Muscle of arm (tissue), 12 donors: Measurements from ENCODE around the gene LRP5. TPM values are rescaled to one million over a fixed set of nuclear protein-coding genes. Genes with fewer than 3 reads are reported as not detected.
"Not testable (repeated sequence)": the region's sequence is repeated elsewhere in the genome, so short reads cannot be mapped to it uniquely, and the experiment has no call there.

Experiments used
- DNase-seq: peaks from one replicate; pipeline ENCODE4 v3.0.0-alpha.2; 2013
- polyA plus RNA-seq, 12 donors: library from polyadenylated mRNA; unstranded; fragments of 120-200 nt; gene quantifications; one replicate each; pipeline ENCODE4 v1.2.1, GENCODE V29; 2013; ENCODE audit not compliant: insufficient read length in 12 of 12

LRP5 gene
- polyA plus RNA-seq, 12 donors: 33.3 to 88.3 (median 44.0) TPM; not detected in 1

DNA sequence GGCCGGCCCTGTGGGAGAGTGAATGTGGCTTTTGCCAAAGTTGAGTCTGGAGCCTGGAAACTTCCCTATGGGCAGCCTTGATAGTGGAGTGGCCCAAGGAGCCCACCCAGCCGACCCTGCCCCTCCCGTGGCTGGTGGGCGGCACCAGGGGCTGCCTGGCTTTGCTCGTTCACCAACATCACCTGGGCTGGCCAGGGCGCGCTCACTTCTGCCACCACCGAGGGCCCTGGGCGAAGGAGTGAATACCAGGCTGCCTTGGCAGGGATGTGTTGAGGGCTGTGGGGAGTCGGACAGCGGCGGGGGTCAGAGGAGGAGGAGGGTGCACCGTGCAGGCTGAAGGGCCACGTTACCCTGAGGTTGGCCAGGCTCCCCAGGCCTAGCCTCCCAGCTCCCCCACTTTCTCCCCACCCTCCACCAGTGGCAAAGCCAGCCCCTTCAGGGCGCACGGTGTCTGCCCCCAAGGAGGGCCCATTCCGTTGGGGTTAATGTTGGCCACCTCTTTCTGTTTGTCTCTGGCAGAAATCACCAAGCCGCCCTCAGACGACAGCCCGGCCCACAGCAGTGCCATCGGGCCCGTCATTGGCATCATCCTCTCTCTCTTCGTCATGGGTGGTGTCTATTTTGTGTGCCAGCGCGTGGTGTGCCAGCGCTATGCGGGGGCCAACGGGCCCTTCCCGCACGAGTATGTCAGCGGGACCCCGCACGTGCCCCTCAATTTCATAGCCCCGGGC is 125.7 kb downstream of the LRP5 start:
- no peak for DNase-seq

DNA sequence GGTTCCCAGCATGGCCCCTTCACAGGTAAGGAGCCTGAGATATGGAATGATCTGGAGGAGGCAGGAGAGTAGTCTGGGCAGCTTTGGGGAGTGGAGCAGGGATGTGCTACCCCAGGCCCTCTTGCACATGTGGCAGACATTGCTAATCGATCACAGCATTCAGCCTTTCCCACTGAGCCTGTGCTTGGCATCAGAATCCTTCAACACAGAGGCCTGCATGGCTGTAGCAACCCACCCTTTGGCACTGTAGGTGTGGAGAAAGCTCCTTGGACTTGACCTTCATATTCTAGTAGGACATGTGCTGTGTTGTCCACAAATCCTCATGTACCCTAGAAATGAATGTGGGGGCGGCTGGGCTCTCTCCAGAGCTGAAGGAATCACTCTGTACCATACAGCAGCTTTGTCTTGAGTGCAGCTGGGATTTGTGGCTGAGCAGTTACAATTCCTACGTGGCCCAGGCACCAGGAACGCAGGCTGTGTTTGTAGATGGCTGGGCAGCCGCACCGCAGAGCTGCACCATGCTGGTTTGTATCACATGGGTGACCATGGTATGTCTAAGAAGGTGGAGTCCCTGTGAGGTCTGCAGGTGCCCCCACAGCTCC is 126.4 kb downstream of the LRP5 start:
- no peak for DNase-seq

DNA sequence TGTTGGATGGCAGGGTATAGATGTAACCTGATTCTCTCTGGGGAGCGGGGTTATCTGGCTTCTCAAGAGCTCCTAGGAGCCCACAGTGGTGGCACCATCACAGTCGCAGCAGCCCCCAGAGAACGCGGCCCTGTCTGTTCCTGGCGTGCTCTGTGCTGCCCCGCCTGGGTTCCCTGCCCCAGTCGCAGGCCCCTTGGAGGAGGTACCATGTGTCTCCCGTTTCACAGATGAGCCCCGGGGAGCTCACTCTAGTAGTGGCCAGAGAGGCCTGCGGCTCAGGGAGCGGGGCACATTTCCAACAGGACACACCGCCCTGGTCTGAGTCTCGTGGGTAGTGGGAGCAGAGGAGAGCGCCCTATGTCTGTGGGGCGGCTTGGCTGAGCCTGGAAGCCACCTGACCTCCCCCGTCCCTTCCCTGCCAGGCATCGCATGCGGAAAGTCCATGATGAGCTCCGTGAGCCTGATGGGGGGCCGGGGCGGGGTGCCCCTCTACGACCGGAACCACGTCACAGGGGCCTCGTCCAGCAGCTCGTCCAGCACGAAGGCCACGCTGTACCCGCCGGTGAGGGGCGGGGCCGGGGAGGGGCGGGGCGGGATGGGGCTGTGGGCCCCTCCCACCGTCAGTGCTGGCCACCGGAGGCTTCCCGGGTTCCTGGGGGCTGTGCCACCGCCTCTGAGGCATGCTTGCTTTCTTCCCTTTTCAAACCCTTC is 127.1 kb downstream of the LRP5 start:
- DNase-seq: no peak

DNA sequence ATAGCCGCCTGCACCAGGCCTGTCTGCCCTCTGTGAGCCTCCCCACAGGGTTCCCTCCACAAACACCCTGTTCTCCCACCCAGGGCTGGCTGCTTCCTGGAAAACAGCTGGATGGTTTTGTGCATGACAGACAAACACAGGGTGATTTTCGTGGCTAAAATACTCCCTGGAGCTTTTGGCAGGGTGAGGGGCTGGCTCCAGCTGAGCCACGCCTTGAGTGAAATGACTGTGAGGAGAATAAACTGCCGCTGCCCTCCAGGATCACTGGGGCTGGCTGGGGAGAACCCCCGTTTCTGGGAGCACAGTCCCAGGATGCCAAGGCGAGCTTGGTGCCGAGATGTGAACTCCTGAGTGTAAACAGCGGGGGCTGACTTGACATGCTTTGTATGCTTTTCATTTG is 127.8 kb downstream of the LRP5 start:
- no peak for DNase-seq

DNA sequence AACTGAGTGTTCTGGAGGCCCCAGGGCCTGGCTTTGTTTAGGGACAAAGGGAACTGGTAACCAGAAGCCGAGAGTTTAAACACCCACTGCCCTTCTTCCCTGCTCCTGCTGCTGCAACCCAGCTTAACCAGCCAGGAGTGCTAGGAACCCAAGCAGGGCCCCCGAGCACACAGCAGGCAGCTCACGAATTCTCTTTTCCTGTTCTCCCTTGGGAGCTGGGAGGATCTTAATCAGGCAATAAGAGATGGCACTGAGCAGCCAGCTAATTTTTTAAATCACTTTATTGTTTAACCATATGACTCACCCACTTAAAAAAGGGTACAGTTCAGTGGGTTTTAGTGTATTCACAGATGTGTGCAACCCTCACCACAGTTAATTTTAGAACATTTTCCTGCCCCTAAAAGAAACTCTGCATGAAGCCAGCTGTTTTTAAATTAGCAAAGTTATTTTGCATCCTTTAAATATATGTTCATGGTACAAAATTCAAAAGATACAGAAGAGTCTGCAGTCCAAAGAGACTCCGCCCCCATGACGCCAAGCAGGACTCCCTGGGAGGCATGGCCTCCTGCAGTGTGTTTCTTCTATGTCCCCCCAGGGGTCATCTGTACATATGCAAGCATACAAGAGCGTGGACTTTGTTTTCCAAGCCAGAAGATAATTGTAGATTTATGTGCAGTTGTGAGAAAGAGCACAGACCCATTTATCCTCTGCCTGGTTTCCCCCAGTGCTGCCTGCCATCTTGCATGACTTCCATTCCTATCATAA is 129.3 kb downstream of the LRP5 start:
- DNase-seq: no peak

DNA sequence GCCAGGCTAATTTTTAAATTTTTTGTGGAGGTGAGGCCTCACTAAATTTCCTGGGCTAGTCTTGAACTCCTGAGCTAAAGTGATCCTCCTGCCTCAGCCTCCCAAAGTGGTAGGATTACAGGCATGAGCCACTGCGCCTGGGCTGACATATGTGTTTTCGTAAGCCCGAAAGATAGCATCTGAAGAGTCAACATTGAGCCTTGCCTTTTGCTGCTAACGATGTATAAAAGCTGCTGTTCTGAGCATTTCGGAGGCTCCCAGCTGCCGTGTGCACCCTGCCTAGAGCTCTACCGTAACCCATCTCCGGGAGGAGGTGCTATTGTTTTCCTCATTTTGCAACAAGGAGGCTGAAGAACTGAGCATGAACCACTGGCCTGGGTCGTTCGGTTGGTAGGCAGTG is 130.0 kb downstream of the LRP5 start:
- DNase-seq: no peak

DNA sequence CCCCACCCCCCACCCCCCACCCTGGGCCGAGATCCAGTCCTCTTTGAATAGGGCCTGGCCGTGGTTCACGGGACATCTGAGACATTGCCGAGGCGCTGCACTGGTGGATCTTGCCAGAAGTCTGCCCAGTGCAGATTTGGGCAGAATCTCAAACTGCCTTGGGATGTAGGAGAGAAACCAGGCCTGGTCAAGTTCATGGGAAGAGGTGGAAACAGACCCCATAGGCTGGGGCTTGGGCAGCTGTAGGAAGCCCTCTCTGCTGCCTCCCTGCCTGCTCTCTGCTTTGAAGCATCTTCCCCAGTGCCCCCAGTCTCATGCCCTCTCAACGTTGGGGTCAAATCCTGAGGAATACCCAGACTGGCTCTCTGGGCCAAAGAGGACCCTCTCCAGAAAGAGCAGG is 132.2 kb downstream of the LRP5 start:
- DNase-seq: no peak

DNA sequence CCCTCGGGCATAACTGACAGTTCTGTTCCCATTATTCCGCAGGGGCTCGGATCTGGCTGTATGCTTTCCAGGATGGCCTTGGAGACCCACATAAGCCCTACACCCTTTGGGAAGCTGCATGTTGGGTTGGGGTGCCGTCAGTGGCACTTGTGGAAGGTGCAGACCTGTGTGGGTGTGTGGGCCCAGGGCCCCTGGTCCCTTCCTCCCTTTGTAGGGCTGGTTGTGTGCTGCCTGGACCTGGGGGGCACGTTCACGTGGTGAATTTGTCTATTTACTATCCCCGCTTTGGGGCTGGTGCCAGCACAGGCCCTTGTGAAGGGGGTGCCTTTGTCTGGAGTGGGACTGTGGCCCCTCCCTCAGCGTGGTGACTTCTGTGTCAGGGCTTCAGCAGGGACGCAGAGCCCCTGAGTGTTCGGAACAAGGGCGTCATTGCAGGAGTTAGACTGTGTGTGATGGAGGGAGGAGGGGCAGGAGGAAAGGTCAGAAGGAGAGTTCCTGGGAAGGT is 133.2 kb downstream of the LRP5 start:
- no peak for DNase-seq

DNA sequence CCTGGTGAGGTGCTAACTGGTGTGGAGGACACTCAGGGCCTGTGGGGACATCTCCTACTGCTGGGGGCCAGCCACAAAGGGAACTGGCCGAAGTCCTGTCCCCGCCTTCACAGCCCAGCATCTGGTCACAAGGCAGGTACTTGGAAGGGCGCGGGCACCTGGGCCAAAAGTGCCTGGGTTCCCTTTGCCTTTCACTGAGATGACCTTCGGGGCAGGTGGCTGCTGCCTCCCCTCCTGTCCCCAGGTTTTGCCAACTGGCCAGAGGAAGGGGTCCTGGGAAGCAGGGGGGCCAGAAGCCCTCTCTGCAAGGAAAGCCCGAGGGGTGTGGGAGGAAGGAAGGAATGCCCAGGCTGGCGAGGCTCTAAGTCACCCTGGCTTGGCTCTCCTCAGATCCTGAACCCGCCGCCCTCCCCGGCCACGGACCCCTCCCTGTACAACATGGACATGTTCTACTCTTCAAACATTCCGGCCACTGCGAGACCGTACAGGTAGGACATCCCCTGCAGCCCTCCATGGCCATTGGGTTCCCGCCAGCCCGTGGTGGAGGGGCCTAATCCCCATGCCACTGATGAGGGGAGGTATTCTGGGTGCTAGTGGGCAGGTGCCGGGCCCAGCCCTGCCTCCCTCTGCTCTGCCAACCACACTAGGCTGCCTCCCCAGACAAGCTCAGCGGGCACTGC is 133.8 kb downstream of the LRP5 start:
- no peak for DNase-seq

DNA sequence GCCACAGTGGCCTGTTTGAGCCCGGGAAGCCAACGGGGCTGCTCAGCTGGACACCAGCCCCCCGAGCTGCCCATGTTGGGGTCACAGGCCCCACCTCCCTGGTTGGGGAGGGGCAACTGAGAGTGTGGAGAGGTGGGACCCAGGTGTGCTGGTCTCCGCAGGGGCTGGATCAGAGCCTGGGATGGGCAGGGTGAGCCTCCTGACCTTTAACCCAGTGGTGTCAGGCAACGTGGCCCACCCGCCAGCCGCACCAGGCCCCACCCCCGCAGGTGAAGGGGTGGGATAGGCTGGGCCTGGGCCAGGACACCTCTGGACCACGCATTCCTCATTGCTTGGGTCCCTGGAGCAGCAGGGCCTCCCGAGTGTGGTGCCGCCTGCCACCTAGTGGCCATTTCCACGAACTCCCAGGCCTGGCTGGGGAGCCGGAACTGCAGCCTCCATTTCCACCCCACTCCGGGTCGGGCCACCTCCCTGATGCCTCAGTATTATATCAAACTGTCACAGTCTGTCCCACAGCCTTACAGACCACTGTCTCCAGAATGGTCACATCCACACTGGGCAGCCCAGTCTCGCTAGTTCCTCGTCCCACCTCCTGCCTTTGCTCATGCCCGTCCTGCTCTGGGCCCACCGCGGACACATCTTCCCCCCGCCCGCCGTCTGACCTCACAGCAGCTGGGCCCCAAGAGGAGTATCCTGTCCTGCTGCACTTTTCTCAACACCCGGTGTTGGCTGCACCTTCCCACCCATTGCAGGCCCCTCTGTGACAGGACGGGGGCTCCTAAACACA is 134.8 kb downstream of the LRP5 start:
- DNase-seq: peak; percentile 73

DNA sequence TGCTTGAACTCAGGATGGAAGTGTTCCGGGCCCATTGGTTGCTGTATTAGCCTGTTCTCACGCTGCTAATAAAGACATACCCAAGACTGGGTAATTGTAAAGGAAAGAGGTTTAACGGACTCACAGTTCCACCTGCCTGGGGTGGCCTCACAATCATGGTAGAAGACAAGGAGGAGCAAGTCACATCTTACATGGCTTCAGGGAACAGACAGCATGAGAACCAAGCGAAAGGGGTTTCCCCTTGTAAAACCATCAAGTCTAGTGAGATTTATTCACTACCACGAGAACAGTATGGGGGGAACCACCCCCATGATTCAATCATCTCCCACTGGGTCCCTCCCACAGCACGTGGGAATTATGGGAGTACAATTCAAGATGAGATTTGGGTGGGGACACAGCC is 135.5 kb downstream of the LRP5 start:
- DNase-seq: not testable (repeated sequence)

DNA sequence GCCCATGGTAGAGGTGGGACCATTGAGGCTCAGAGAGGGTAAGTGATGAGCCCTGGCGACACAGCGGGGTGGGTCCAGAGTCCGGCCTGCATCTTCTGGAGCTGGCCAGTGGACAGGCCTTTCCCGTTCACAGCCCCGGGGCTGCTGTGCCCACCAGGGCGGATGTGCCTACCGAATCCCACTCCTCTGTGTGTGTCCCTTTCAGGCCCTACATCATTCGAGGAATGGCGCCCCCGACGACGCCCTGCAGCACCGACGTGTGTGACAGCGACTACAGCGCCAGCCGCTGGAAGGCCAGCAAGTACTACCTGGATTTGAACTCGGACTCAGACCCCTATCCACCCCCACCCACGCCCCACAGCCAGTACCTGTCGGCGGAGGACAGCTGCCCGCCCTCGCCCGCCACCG is 136.2 kb downstream of the LRP5 start:
- no peak for DNase-seq

DNA sequence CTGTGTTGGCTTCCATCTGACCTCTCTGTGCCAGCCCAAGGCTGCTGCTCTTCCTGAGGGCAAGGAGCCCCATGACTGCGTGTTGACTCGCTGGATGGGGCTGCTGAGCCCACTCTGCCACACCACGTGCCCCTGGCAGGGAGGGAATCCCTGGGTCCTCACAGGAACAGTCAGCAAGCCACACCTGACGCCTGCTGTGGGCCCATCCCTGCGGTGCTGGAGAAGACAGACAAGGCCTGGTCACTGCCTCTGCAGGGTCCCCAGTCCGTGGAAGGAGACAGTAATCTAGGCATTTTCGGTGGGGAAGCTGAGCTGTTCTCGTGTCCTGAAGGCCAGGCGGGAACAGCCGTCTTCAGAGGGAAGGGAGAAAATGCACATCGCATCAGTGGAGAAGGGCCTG is 137.6 kb downstream of the LRP5 start:
- no peak for DNase-seq

DNA sequence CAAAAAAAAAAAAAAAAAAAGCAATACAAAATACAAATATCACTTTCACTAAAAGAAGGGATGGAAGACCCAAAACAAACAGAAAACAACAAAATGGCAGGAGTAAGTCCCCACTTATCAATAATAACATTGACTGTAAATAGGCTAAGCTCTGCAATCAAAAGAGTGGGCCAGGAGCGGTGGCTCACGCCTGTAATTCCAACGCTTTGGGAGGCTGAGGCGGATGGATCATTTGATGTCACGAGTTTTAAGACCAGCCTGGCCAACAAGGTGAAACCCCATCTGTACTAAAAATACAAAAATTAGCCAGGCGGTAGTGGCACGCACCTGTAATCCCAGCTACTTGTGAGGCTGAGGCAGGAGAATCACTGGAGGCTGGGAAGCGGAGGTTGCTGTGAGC is 138.3 kb downstream of the LRP5 start:
- DNase-seq: no peak

DNA sequence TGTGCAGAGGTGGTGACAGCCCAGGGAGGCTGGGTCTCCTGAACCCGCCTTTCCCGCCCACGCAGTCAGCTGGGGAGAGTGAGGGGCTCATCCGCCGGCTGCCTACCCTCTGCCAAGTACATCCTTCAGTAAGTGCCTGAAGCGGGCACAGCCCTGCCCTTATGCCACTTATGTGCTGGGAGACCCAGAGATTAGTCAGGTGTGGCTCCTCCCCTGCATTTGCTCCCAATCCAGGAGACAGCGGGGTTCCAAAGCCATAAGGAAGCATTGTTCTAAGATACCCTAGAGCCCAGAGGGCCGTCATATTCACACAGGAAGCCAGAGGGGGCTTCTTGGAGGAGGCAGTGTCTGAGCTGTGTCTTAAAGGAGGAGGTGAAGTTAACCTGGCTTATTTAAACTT is 142.4 kb downstream of the LRP5 start:
- DNase-seq: no peak

DNA sequence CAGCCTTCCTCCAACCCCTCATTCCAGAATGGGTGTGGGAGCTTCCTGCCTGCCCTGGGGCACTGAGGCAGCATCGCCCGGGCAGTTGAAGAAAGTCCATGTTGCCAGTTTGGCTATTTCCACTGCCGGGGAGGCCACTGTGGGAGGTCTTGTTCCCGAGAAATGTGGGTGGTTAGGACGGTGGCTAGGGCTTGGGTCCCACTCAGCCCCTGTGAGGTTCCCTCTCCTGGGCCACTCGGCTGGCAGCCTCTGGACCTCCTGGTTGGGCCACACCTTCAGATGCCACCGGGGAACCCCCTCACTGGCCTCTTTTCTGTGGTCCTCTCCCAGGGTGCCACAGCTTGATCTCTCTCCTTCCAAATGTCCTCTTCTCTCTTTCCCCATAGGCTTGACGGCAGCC is 143.1 kb downstream of the LRP5 start:
- no peak for DNase-seq

DNA sequence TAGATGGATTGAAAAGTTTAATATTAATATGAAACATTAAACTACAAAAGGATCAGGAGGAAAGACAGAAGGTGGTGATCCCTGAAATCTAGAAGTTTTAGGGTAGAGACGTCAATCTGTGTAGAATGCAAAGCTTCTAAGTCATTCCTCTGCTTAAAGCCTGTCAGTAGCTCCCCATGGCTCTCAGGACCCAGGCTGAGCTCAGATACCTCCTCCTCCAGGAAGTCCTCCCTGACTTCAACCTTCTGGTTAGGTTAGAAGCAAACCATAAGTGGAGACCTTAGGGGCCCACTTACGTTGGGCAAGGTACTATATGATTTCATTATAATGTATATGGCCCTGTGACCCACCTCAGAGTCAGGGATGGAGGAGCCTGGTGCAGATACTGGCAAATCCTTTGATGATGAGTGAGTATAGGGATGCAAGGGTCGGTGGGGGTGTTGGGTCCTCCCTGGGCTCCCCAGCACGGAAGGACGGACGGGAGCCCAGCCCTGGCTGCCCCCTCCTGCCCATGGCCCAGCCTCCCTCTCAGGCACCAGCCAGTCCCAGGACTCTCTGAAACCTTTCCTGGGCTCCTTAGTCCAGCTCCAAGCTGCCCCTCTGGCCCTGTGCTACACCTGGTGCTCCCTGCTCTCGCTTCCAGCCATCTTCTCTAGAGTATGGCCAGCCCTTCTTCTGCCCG is 145.0 kb downstream of the LRP5 start:
- no peak for DNase-seq

DNA sequence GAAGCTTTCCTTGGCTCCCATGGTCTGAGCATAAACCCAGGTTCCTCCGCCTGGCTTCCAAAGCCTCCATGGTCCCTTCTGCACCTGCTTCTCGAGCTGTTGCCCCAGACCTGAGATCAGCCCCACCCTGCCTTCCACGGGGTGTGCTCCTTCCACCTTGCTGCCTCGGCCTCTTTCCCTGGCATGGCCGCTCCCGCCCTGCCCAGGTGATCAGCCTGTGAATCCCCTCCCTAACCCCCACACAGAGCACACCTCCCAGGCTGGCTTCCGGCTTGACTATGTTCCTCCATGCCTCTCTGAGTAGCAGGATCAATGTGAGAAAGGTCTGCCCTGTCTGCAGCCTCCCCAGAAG is 145.5 kb downstream of the LRP5 start:
- no peak for DNase-seq

DNA sequence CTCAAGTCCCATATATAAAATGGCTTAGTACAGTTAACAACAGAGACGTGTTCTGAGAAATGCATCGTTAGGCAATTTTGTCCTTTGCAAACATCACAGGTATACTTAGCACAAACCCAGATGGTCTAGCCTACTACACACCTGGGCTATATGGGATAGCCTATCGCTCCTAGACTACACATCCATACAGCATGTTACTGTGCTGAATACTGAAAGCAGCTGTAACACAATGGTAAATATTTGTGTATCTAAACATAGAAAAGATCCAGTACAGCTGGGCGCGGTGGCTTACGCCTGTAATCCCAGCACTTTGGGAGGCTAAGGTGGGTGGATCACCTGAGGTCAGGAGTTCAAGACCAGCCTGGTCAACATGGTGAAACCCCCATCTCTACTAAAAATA is 145.9 kb downstream of the LRP5 start:
- DNase-seq: not testable (repeated sequence)
